ENCODE data around the gene TSNAXIP1.
"Not testable (repeated sequence)": the region's sequence is repeated elsewhere in the genome, so short reads cannot be mapped to it uniquely, and the experiment has no call there.

TSNAXIP1 gene

GRCh38 chr16:67825906-67826305, 19.2 kb downstream of the TSNAXIP1 start:
- DNase-seq (ENCODE audit: low spot score) = no peak
- TF ChIP-seq, protein P1, sequence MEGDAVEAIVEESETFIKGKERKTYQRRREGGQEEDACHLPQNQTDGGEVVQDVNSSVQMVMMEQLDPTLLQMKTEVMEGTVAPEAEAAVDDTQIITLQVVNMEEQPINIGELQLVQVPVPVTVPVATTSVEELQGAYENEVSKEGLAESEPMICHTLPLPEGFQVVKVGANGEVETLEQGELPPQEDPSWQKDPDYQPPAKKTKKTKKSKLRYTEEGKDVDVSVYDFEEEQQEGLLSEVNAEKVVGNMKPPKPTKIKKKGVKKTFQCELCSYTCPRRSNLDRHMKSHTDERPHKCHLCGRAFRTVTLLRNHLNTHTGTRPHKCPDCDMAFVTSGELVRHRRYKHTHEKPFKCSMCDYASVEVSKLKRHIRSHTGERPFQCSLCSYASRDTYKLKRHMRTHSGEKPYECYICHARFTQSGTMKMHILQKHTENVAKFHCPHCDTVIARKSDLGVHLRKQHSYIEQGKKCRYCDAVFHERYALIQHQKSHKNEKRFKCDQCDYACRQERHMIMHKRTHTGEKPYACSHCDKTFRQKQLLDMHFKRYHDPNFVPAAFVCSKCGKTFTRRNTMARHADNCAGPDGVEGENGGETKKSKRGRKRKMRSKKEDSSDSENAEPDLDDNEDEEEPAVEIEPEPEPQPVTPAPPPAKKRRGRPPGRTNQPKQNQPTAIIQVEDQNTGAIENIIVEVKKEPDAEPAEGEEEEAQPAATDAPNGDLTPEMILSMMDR (IDR thresholded peaks at IDR 0.05; ENCODE audit: borderline replicate concordance, control extremely low read depth, extremely low read depth, insufficient read depth, missing control alignments) = no peak
- in situ Hi-C loops (cut with MboI; ENCODE audit: low sequenced_read_pairs, unreplicated experiment) = no loop called here

DNA sequence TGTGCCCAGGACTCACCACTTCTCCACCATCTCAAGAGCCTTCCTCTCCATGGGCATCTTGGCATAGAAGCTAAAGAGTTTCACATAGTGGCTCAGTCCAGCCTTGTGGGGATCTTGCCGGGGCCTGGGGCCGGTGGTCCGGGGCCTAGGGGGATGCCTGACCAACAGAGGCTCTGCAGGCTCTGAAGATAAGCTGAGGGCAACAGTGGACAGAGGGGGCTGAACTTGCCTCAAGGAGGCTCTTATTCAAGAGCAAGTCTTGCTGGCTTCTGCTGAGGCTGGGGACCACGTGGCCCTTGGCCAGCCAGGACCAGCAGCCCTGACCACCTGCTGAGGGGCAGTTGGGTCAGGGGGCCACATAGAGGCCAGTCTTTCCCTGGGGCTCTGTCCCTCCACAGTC, 22.0 kb downstream of the TSNAXIP1 start:
- TF ChIP-seq, protein P1 (IDR thresholded peaks at IDR 0.05; ENCODE audit: borderline replicate concordance, control extremely low read depth, extremely low read depth, insufficient read depth, missing control alignments) = no peak
- in situ Hi-C loops (cut with MboI; ENCODE audit: low sequenced_read_pairs, unreplicated experiment) = no loop called here
- no peak for DNase-seq (ENCODE audit: low spot score)

DNA sequence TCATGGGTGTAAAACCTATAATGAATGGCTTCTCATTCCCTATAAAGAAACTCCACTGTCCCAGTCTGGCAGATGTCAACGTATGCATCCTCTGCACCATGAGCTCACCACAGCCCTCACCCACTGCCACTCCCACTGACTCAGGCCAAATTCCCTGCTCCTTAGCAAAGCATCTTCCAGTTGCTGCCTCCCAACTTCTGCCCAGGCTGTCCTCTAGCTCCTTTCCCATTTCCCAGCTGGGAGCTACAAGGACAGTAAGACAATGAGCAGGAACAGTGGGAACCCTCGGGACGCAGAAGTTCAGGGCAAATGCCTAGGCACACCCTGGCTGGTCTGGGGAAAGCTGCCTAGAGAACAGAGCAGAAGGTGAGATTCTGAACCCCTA, 26.3 kb downstream of the TSNAXIP1 start:
- in situ Hi-C loops (cut with MboI; ENCODE audit: low sequenced_read_pairs, unreplicated experiment) = no loop called here
- TF ChIP-seq, protein P1 (IDR thresholded peaks at IDR 0.05; ENCODE audit: borderline replicate concordance, control extremely low read depth, extremely low read depth, insufficient read depth, missing control alignments) = no peak
- no peak for DNase-seq (ENCODE audit: low spot score)

DNA sequence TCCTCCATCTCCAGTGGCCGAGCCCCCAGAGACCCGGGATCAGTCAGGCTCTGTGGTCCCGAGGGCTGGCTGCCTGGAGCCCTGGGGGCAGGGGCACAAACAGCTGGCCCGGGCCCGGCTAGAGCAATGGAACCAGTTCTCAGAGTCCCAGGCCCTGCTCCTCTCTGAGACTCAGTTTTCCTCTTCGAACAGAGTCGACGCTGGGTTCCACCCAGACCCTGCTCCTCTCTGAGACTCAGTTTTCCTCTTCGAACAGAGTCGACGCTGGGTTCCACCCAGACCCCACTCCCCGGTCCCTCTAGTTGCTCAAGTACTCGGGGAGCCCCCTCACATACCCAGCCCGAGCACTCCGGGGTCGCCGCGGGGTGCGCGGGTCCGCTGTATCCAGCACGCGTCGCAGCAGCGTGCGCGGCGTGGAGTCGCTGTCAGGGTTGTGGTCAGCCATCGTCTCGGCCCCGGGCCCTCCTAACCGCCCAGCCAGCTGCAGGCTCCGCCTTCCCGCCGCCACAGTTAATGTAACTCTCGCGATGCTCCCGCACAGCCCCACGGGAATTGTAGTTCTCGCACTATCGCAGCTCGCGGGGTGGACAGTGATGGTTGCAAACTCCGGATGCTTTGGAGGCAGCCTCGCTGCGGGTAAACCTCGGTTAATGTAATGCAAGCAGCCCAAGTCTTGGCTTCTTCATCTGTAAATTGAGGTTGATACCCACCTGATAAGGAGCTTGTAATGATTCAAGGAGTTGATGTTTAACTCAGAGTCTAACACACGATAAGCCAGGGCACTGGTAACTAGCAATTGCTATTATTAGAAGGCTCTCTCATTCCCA, 26.9 kb downstream of the TSNAXIP1 start:
- in situ Hi-C loops (cut with MboI; ENCODE audit: low sequenced_read_pairs, unreplicated experiment) = no loop called here
- peak; percentile 99 for DNase-seq (ENCODE audit: low spot score)
- TF ChIP-seq, protein P1 (IDR thresholded peaks at IDR 0.05; ENCODE audit: borderline replicate concordance, control extremely low read depth, extremely low read depth, insufficient read depth, missing control alignments) = no peak

- no peak for DNase-seq (ENCODE audit: low spot score)
- TF ChIP-seq, protein P1 (IDR thresholded peaks at IDR 0.05; ENCODE audit: borderline replicate concordance, control extremely low read depth, extremely low read depth, insufficient read depth, missing control alignments) = no peak
- in situ Hi-C loops (cut with MboI; ENCODE audit: low sequenced_read_pairs, unreplicated experiment) = no loop called here
Measured at GRCh38 chr16:67834242-67834614, 27.5 kb downstream of the TSNAXIP1 start.

DNA sequence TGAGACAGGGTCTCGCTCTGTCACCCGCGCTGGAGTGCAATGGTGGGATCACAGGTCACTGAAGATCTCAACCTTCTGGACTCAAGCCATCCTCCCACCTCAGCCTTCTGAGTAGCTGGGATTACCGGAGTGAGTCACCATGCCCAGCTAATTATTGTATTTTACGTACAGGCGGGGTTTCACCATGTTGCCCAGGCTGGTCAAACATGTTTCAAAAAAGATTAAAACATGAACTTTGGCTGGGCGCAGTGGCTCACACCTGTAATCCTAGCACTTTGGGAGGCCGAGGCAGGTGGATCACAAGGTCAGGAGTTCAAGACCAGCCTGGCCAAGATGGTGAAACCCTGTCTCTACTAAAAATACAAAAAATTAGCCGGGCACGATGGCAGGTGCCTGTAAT, 30.5 kb downstream of the TSNAXIP1 start:
- DNase-seq (ENCODE audit: low spot score); in situ Hi-C loops (cut with MboI; ENCODE audit: low sequenced_read_pairs, unreplicated experiment): not testable (repeated sequence)

DNA sequence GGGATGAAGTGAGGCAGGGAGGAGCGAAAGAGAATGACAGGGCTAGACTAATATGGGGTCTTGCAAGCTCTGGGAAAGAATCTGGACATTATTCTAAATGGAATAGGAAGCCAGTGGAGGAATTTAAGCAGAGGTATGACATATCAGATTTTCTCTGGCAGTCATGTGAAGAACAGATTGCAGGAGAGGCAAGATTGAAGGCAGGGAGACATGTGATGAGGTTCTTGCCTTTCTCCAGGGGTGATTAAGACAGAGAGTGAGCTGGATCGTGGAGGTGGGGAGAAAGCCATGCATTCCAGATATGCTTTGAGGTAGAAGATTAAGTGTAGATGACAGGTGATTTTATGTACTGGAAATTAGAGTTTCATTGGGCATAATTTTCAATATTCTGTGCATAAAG, 31.1 kb downstream of the TSNAXIP1 start:
- TF ChIP-seq, protein P1 (IDR thresholded peaks at IDR 0.05; ENCODE audit: borderline replicate concordance, control extremely low read depth, extremely low read depth, insufficient read depth, missing control alignments) = no peak
- in situ Hi-C loops (cut with MboI; ENCODE audit: low sequenced_read_pairs, unreplicated experiment) = no loop called here
- DNase-seq (ENCODE audit: low spot score) = no peak
